Measurements from ENCODE around the gene MYO1E.

MYO1E gene

GRCh38 chr15:59116771-59117170 is 255.9 kb downstream of the MYO1E start:
- Histone ChIP-seq H3K27me3 (ENCODE audit: control insufficient read depth, low read length) (no peaks in the 10 kb centered on the region), H3K79me2 (ENCODE audit: control insufficient read depth, low read length) (peaks cover 10% of the 10 kb centered on the region), H3K36me3 (ENCODE audit: control insufficient read depth, low read length) (peaks cover 89% of the 10 kb centered on the region)

DNA sequence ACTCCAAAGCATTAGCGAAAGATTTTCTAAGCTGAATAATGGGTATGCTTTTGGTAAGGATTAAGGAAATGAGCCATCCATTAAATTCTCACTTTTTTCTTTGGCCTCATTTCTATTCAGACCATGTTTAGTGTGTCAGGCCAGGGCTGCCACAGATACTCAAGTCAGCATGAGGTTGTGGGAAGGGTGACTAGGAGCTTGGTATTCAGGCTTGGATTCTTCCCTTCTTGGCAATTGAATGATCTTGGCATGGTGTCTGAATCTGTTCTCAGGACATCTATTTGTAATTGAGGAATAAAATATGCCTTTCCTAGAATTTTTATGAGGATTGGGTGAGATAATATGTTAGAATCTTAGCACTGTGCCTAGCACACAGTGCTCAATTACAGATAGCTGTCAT is 256.5 kb downstream of the MYO1E start:
- H3K9me3 ChIP-seq (ENCODE audit: control insufficient read depth, insufficient read depth, low read length) = no peaks in the 10 kb centered on the region
- peaks cover 17% of the 10 kb centered on the region for H3K79me2 ChIP-seq (ENCODE audit: control insufficient read depth, low read length)
- no peaks in the 10 kb centered on the region for H3K27me3 ChIP-seq (ENCODE audit: control insufficient read depth, low read length)
- 0 out of 2 replicates have a peak, but pooled peaks cover 5% of the 10 kb centered on the region for H3F3A ChIP-seq (ENCODE audit: control insufficient read depth, insufficient read depth)
- no peak overlapping the region for H3K4me3 ChIP-seq (ENCODE audit: low read length)
- H3K9me2 ChIP-seq (replicated peaks; ENCODE audit: control insufficient read depth, low read length) = no peaks in the 10 kb centered on the region
- H3K27ac ChIP-seq (ENCODE audit: low read depth, low read length) = no peak overlapping the region
- TF ChIP-seq, protein P1, sequence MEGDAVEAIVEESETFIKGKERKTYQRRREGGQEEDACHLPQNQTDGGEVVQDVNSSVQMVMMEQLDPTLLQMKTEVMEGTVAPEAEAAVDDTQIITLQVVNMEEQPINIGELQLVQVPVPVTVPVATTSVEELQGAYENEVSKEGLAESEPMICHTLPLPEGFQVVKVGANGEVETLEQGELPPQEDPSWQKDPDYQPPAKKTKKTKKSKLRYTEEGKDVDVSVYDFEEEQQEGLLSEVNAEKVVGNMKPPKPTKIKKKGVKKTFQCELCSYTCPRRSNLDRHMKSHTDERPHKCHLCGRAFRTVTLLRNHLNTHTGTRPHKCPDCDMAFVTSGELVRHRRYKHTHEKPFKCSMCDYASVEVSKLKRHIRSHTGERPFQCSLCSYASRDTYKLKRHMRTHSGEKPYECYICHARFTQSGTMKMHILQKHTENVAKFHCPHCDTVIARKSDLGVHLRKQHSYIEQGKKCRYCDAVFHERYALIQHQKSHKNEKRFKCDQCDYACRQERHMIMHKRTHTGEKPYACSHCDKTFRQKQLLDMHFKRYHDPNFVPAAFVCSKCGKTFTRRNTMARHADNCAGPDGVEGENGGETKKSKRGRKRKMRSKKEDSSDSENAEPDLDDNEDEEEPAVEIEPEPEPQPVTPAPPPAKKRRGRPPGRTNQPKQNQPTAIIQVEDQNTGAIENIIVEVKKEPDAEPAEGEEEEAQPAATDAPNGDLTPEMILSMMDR (IDR thresholded peaks at IDR 0.05; ENCODE audit: low read depth, low read length, poor library complexity, severe bottlenecking) = no peak
- no peak for TF ChIP-seq EZH2phosphoT487 (IDR thresholded peaks at IDR 0.05; ENCODE audit: borderline replicate concordance, low read length)
- peaks cover 92% of the 10 kb centered on the region for H3K36me3 ChIP-seq (ENCODE audit: control insufficient read depth, low read length)
- H3K4me2 ChIP-seq (ENCODE audit: low read length) = no peak overlapping the region
- no peaks in the 10 kb centered on the region for H3K4me1 ChIP-seq (ENCODE audit: control insufficient read depth, low read length)
- peaks cover 4% of the 10 kb centered on the region; the same call in 1 of the 2 replicates for H4K20me1 ChIP-seq (ENCODE audit: control insufficient read depth, insufficient read depth, low read depth, low read length)

More at GRCh38 chr15:59116771-59117170, 255.9 kb downstream of the MYO1E start:
- no peak overlapping the region for H3K27ac ChIP-seq (ENCODE audit: low read depth, low read length)
- no peak overlapping the region for H3K4me3 ChIP-seq (ENCODE audit: low read length)
- H3F3A ChIP-seq (ENCODE audit: control insufficient read depth, insufficient read depth) = 0 out of 2 replicates have a peak, but pooled peaks cover 5% of the 10 kb centered on the region
- H3K9me2 ChIP-seq (replicated peaks; ENCODE audit: control insufficient read depth, low read length) = no peaks in the 10 kb centered on the region
- no peaks in the 10 kb centered on the region for H3K9me3 ChIP-seq (ENCODE audit: control insufficient read depth, insufficient read depth, low read length)
- H3K4me1 ChIP-seq (ENCODE audit: control insufficient read depth, low read length) = no peaks in the 10 kb centered on the region
- no peak for TF ChIP-seq EZH2phosphoT487 (IDR thresholded peaks at IDR 0.05; ENCODE audit: borderline replicate concordance, low read length)
- TF ChIP-seq, protein P1 (IDR thresholded peaks at IDR 0.05; ENCODE audit: low read depth, low read length, poor library complexity, severe bottlenecking) = no peak
- no peak overlapping the region for H3K4me2 ChIP-seq (ENCODE audit: low read length)
- H4K20me1 ChIP-seq (ENCODE audit: control insufficient read depth, insufficient read depth, low read depth, low read length) = peaks cover 4% of the 10 kb centered on the region; the same call in 1 of the 2 replicates

GRCh38 chr15:59115047-59115446 is 257.6 kb downstream of the MYO1E start:
- no peak overlapping the region for H3K4me3 ChIP-seq (ENCODE audit: low read length)
- H3K27ac ChIP-seq (ENCODE audit: low read depth, low read length) = no peak overlapping the region
- H3K9me3 ChIP-seq (ENCODE audit: control insufficient read depth, insufficient read depth, low read length) = no peaks in the 10 kb centered on the region
- H3K4me1 ChIP-seq (ENCODE audit: control insufficient read depth, low read length) = no peaks in the 10 kb centered on the region
- peaks cover 26% of the 10 kb centered on the region for H3K79me2 ChIP-seq (ENCODE audit: control insufficient read depth, low read length)
- H3K27me3 ChIP-seq (ENCODE audit: control insufficient read depth, low read length) = no peaks in the 10 kb centered on the region
- TF ChIP-seq EZH2phosphoT487 (IDR thresholded peaks at IDR 0.05; ENCODE audit: borderline replicate concordance, low read length) = no peak
- TF ChIP-seq, protein P1 (IDR thresholded peaks at IDR 0.05; ENCODE audit: low read depth, low read length, poor library complexity, severe bottlenecking) = no peak
- no peak overlapping the region for H3K4me2 ChIP-seq (ENCODE audit: low read length)
- H4K20me1 ChIP-seq (ENCODE audit: control insufficient read depth, insufficient read depth, low read depth, low read length) = no peaks in the 10 kb centered on the region
- peaks cover 92% of the 10 kb centered on the region for H3K36me3 ChIP-seq (ENCODE audit: control insufficient read depth, low read length)
- 0 out of 2 replicates have a peak, but pooled peaks cover 2% of the 10 kb centered on the region for H3F3A ChIP-seq (ENCODE audit: control insufficient read depth, insufficient read depth)
- H3K9me2 ChIP-seq (replicated peaks; ENCODE audit: control insufficient read depth, low read length) = no peaks in the 10 kb centered on the region
